Endothelial cell of umbilical vein (primary cell): ENCODE measurements around the gene ZBTB25. TPM values are rescaled to one million over a fixed set of nuclear protein-coding genes. Genes with fewer than 3 reads are reported as not detected.

Source experiments
- BruUV-seq: library from RNA; stranded (reverse); fragments of 400-500 nt; replicated peaks from 2 replicates; lab custom pipeline; 2021; lab: Mats Ljungman, UMichigan
- CTCF ChIA-PET: fragments of 300-600, 350-600 bp; sonication (Branson Sonifier 250); formaldehyde crosslinking; loops from one replicate; lab custom pipeline; 2021; ENCODE audit warnings: antibody characterized with exemption, inconsistent platforms; lab: Charles Lee
- POLR2A ChIA-PET: fragments of 300-600, 350-600 bp; sonication (Branson Sonifier 250); formaldehyde crosslinking; loops from one replicate; lab custom pipeline; 2021; ENCODE audit warnings: antibody characterized with exemption, inconsistent platforms; lab: Charles Lee
- DNase-seq: peaks from one replicate; pipeline ENCODE4 v3.0.0-alpha.2; 2011; ENCODE audit warnings: low read depth, low spot score
- FAIRE-seq: peaks from 2 replicates; lab custom pipeline; 2011; peaks lifted over from hg19 to GRCh38; lab: Jason Lieb, UNC
- H2AFZ ChIP-seq: 2 replicates; pipeline ENCODE4 v1.6.0; 2012; ENCODE audit warnings: low read depth, low read length, control low read depth, inconsistent platforms
- H3K27ac ChIP-seq: 2 replicates; pipeline ENCODE4 v1.5.1; 2011; ENCODE audit warnings: low read depth, mild to moderate bottlenecking, control low read depth, low read length, moderate library complexity; ENCODE audit not compliant: insufficient read depth
- H3K27me3 ChIP-seq, 2 experiments: 2 replicates each; pipeline versions ENCODE4 v1.6.0 to v1.6.1; 2011; ENCODE audit warnings: low read length in 2 of 2, mixed read lengths in 1 of 2; ENCODE audit not compliant: control insufficient read depth in 2 of 2, insufficient read depth in 2 of 2
- H3K36me3 ChIP-seq, 2 experiments: 2 replicates in 1 of 2; 3 replicates in 1 of 2; pipeline ENCODE4 v1.5.1; 2011; ENCODE audit warnings: low read length in 2 of 2, mild to moderate bottlenecking in 1 of 2, moderate library complexity in 1 of 2; ENCODE audit not compliant: control insufficient read depth in 2 of 2, insufficient read depth in 2 of 2; ENCODE audit errors: extremely low read depth in 1 of 2
- H3K4me1 ChIP-seq: 3 replicates; pipeline ENCODE4 v1.5.1; 2011; ENCODE audit warnings: mild to moderate bottlenecking, low read length; ENCODE audit not compliant: control insufficient read depth, insufficient read depth; ENCODE audit errors: extremely low read depth
- H3K4me2 ChIP-seq: 2 replicates; pipeline ENCODE4 v1.6.1; 2011; ENCODE audit warnings: low read length, control low read depth, mixed read lengths; ENCODE audit not compliant: insufficient read depth
- H3K4me3 ChIP-seq, 3 experiments: fragments of 200-600 bp in 1 of 3; sonication (generic), shearing (Covaris generic) in 1 of 3; replicated peaks in 1 of 3; 2 replicates each; pipeline ENCODE4 v1.5.1; 2011 to 2016; ENCODE audit warnings: control low read depth in 3 of 3, low read length in 3 of 3, mild to moderate bottlenecking in 2 of 3, inconsistent platforms in 1 of 3, low read depth in 1 of 3, moderate library complexity in 1 of 3; ENCODE audit not compliant: insufficient read depth in 1 of 3
- H3K79me2 ChIP-seq: 2 replicates; pipeline ENCODE4 v1.6.0; 2012; ENCODE audit warnings: low read length, inconsistent platforms; ENCODE audit not compliant: control insufficient read depth, insufficient read depth
- H3K9ac ChIP-seq: replicated peaks from 2 replicates; pipeline ENCODE3; 2011; ENCODE audit warnings: low read length, control low read depth; ENCODE audit not compliant: insufficient read depth; ENCODE audit errors: extremely low read depth
- H3K9me1 ChIP-seq: replicated peaks from 3 replicates; pipeline ENCODE4 v1.6.0; 2011; ENCODE audit warnings: mild to moderate bottlenecking, low read length; ENCODE audit not compliant: control insufficient read depth, insufficient read depth; ENCODE audit errors: extremely low read depth
- H3K9me3 ChIP-seq: replicated peaks from 2 replicates; pipeline ENCODE4 v1.5.1; 2012; ENCODE audit warnings: low read length, inconsistent platforms; ENCODE audit not compliant: control insufficient read depth, insufficient read depth
- H4K20me1 ChIP-seq: replicated peaks from 2 replicates; pipeline ENCODE3; 2011; ENCODE audit warnings: mild to moderate bottlenecking, low read length; ENCODE audit not compliant: control insufficient read depth, insufficient read depth; ENCODE audit errors: extremely low read depth
- EZH2 ChIP-seq: IDR thresholded peaks from 2 replicates; pipeline ENCODE4 v1.6.1; 2012; ENCODE audit warnings: borderline replicate concordance, low read depth, mild to moderate bottlenecking, moderate library complexity, low read length, inconsistent platforms; ENCODE audit not compliant: severe bottlenecking
- FOS ChIP-seq: IDR thresholded peaks from 2 replicates; pipeline ENCODE4 v1.6.1; 2011; ENCODE audit warnings: mild to moderate bottlenecking, low read length, moderate library complexity, borderline replicate concordance; ENCODE audit not compliant: insufficient read depth
- GATA2 ChIP-seq: IDR thresholded peaks from 2 replicates; pipeline ENCODE4 v1.7.0; 2011; ENCODE audit warnings: low read depth, mild to moderate bottlenecking, moderate library complexity, mixed read lengths, low read length; ENCODE audit not compliant: insufficient read length, insufficient read depth
- JUN ChIP-seq: IDR thresholded peaks from 2 replicates; pipeline ENCODE4 v1.6.1; 2011; ENCODE audit warnings: borderline replicate concordance, low read depth; ENCODE audit not compliant: insufficient read length, insufficient read depth
- MYC ChIP-seq: IDR thresholded peaks from one replicate; pipeline ENCODE4 v1.6.1; 2011; ENCODE audit warnings: mild to moderate bottlenecking, low read depth, low read length
- POLR2A ChIP-seq: IDR thresholded peaks from 2 replicates; pipeline ENCODE4 v1.6.1; 2012; ENCODE audit warnings: low read depth, mild to moderate bottlenecking, control low read depth, low read length
- POLR2AphosphoS5 ChIP-seq: IDR thresholded peaks from 2 replicates; pipeline ENCODE4 v1.6.1; 2012; ENCODE audit warnings: low read depth, mild to moderate bottlenecking, control low read depth, low read length, moderate library complexity; ENCODE audit not compliant: insufficient read depth
- dilution Hi-C: fragments of 300-500 bp; cut with MboI; formaldehyde crosslinking; loops from one replicate; pipeline ENCODE4 v1.15.0; 2019; ENCODE audit warnings: low sequenced_read_pairs; ENCODE audit not compliant: extremely low pct_ligation_motif_present
- intact Hi-C: fragments of 100-400 bp; cut with micrococcal nuclease; formaldehyde crosslinking; loops from one replicate; pipeline ENCODE4 v1.10.0; 2022
- polyA plus RNA-seq, 4 experiments: library from polyadenylated mRNA; depleted of rRNA in 3 of 4; stranded (reverse) in 3 of 4; unstranded in 1 of 4; fragments of >200 nt; gene quantifications; 2 replicates each; pipeline versions ENCODE4 v1.2.1 to v1.2.3, GENCODE V29; 2011 to 2012; ENCODE audit warnings: missing spikeins in 1 of 4
- total RNA-seq: library from RNA; stranded (reverse); gene quantifications from 2 replicates; pipeline ENCODE4 v1.2.3, GENCODE V29; 2021
- TF ChIP-seq, protein P1 (sequence below), 2 donors: IDR thresholded peaks; 1 replicate in 1 of 2; 2 replicates in 1 of 2; pipeline ENCODE4 v1.5.1; 2011; ENCODE audit warnings: low read length in 2 of 2, mild to moderate bottlenecking in 2 of 2, moderate library complexity in 2 of 2, control low read depth in 1 of 2, inconsistent platforms in 1 of 2, low read depth in 1 of 2; ENCODE audit not compliant: insufficient read depth in 1 of 2; ENCODE audit errors: extremely low read depth in 1 of 2
- TF ChIP-seq, protein P2 (sequence below): IDR thresholded peaks from 2 replicates; pipeline ENCODE4 v1.6.1; 2011; ENCODE audit not compliant: insufficient read depth, insufficient read length

Gene ZBTB25
- total and polyA plus RNA-seq, 2 donors (not counting 3 experiments of a cell fraction or from before 2014, with no cell fraction given): 3.2 to 7.7 TPM

DNA sequence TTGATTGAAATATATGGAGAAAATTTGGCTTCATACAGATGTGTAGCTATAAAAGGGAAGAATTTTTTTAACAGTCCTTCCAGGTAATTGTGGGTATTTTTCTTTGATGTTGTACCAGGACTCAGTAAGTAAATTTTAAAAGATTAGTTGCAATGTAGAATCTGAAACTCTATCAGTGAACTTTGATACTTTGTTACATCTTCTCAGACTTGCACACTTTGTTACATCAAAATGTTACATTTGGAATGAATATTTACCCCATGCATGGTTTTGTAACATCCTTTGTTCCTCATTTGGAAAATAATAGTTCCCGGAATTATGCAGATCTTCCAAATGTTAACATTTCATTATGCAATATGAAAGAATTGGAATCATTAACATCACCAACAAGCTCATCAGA, 101.7 kb downstream of the ZBTB25 start:
- DNase-seq (no peak), FAIRE-seq (no peak)
- peaks cover 29% of the 10 kb centered on the region for H3K79me2 ChIP-seq
- no peaks in the 10 kb centered on the region for H3K9me1 ChIP-seq
- no peaks in the 10 kb centered on the region for H4K20me1 ChIP-seq
- TF ChIP-seq EZH2: no peak
- no peak for TF ChIP-seq JUN
- TF ChIP-seq POLR2AphosphoS5: no peak
- TF ChIP-seq, protein P1, sequence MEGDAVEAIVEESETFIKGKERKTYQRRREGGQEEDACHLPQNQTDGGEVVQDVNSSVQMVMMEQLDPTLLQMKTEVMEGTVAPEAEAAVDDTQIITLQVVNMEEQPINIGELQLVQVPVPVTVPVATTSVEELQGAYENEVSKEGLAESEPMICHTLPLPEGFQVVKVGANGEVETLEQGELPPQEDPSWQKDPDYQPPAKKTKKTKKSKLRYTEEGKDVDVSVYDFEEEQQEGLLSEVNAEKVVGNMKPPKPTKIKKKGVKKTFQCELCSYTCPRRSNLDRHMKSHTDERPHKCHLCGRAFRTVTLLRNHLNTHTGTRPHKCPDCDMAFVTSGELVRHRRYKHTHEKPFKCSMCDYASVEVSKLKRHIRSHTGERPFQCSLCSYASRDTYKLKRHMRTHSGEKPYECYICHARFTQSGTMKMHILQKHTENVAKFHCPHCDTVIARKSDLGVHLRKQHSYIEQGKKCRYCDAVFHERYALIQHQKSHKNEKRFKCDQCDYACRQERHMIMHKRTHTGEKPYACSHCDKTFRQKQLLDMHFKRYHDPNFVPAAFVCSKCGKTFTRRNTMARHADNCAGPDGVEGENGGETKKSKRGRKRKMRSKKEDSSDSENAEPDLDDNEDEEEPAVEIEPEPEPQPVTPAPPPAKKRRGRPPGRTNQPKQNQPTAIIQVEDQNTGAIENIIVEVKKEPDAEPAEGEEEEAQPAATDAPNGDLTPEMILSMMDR (IDR thresholded peaks at IDR 0.05; ENCODE audit: extremely low read depth in 1 of 2, insufficient read depth in 1 of 2, low read depth in 1 of 2, low read length in 2 of 2): no peak
- no peak for TF ChIP-seq FOS
- no peak for TF ChIP-seq POLR2A
- TF ChIP-seq MYC: no peak
- TF ChIP-seq GATA2: no peak
- TF ChIP-seq, protein P2, sequence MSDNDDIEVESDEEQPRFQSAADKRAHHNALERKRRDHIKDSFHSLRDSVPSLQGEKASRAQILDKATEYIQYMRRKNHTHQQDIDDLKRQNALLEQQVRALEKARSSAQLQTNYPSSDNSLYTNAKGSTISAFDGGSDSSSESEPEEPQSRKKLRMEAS: no peak
- H3K4me2 ChIP-seq: no peak overlapping the region
- dilution Hi-C loops: no loop called here
- peaks cover 0 to 6% of the 10 kb centered on the region in 2 experiments for H3K36me3 ChIP-seq
- H3K27ac ChIP-seq: no peak overlapping the region
- ChIA-PET CTCF (interaction anchor here (1.4 to 2.3 kb wide), 5 partner anchors 9 to 77 kb away, joined by 4 to 12 read pairs (median 5); partner anchors contain the start of gene MTHFD1), POLR2A (no interaction called here)
- H3K9ac ChIP-seq: no peak overlapping the region
- no peaks in the 10 kb centered on the region for H3K4me1 ChIP-seq
- intact Hi-C loops: no loop called here
- no peak overlapping the region for H2AFZ ChIP-seq
- no peaks in the 10 kb centered on the region for H3K27me3 ChIP-seq
- H3K4me3 ChIP-seq: no peak overlapping the region
- no TSS peak for BruUV-seq
- no peaks in the 10 kb centered on the region for H3K9me3 ChIP-seq
